Measurements from ENCODE around the gene PDCD7.
"Not testable (repeated sequence)": the region's sequence is repeated elsewhere in the genome, so short reads cannot be mapped to it uniquely, and the experiment has no call there.

PDCD7 gene

DNA sequence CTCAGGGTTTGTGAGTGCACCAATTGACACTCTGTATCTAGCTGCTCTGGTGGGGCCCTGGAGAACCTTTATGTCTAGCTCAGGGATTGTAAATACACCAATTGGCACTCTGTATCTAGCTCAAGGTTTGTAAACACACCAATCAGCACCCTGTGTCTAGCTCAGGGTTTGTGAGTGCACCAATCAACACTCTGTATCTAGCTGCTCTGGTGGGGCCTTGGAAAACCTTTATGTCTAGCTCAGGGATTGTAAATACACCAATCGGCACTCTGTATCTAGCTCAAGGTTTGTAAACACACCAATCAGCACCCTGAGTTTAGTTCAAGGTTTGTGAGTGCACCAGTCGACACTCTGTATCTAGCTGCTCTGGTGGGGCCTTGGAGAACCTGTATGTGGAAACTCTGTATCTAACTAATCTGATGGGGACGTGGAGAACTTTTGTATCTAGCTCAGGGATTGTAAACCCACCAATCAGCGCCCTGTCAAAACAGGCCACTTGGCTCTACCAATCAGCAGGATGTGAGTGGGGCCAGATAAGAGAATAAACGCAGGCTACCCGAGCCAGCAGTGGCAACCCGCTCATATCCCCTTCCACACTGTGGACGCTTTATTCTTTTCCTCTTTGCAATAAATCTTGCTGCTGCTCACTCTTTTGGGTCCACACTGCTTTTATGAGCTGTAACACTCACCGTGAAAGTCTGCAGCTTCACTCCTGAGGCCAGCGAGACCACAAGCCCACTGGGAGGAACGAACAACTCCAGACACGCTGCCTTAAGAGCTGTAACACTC is 57.8 kb downstream of the PDCD7 start:
- DNase-seq (ENCODE audit: low spot score); FAIRE-seq: not testable (repeated sequence)

DNA sequence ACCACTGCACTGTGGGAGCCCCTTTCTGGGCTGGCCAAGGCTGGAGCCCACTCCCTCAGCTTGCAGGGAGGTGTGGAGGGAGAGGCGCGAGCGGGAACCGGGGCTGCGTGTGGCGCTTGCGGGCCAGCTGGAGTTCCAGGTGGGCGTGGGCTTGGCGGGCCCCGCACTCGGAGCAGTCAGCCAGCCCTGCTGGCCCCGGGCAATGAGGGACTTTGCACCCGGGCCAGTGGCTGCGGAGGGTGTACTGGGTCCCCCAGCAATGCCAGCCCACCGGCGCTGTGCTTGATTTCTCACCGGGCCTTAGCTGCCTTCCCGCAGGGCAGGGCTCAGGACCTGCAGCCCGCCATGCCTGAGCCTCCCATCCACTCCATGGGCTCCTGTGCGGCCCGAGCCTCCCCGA is 58.7 kb downstream of the PDCD7 start:
- not testable (repeated sequence) for DNase-seq (ENCODE audit: low spot score); FAIRE-seq

DNA sequence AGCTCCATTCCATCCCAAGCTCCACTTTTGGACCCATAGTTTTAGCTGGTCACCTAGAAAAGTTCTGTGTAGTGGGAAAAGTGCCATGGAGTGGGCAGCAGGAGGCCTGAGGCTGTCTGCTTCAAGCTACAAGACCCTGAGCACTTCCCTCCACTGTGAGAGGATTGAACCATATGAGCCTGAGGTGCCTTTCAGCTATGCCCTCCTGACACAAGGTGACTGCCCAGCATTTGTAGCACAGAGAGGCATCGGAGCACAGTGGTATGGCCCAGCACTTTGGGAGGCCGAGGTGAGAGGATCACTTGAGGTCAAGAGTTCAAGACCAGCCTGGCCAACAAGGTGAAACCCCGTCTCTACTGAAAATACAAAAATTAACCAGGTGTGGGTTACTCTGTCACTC is 61.0 kb downstream of the PDCD7 start:
- no peak for DNase-seq (ENCODE audit: low spot score)
- no peak for FAIRE-seq

DNA sequence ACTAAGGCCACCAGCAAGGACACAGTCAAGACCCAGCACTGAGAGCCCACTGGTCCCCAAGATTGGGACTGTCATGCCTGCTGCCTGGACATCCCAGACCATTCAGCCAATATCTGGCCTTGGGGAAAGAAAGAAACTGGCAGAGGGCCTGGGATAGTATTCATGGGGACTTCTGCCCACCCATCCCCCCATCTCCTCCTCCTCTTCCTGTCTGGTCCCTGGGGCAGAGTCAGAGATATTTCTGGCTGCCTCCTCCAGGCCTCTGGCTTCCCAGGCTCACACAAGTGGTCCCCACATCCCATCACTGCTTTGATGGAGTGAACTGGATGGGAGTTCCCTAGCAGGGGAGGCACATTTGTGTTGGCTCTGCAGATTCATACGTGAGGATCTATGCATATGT is 61.6 kb downstream of the PDCD7 start:
- no peak for FAIRE-seq
- no peak for DNase-seq (ENCODE audit: low spot score)

DNA sequence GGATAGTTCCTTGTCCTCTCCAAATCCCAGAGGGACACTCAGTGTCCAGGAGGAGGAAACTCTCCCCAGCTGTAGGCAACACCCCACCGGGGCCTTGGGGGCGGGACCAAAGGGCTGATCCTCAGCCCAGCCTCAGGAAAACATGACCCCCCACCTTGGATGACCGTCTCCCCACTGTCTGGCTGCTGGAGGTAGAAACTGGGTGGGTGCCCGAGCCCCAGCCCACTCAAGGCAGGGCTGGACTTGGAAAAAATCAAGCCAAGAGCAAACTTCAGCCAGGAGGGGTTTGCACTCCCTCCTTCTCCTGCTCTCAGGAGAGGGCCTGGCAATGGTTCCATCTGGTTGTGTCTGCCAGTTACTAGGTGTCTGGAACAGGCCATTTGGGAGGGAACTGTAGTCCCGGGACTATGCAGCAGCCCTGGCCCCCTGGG is 62.2 kb downstream of the PDCD7 start:
- DNase-seq (ENCODE audit: low spot score) (no peak), FAIRE-seq (no peak)

DNA sequence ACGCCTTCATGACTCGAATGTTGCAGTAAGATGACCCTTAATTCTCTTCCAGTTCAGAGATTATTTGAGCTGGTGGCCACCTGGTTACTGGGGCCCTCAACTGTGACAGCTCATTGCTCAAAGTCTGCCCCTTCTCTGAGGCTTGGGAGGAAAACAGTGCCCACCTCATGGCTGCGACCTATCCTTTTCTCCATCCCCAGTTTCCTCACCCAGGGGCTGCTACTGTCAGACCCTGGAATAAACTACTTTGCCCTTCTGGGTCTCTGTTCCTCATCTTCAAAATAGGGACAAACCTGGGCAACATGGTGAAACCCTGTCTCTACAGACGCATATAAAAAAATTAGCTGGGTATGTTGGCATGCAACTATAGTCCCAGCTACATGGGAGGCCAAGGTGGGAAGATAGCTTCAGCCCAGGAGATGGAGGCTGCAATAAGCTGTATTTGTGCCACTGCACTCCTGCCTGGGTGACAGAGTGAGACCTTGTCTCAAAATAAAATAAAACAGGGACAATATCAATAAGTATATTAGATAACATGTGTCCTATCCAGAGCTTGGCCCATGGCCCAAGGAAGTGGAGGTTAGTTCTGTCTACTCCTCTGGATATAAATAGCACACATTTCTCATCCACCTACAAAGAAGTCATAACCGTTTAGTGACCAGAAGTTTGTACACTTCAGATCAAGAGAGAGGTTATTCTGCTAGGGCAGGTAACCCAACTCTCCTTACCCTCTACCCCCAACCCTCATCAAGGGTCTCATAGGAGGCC is 63.6 kb downstream of the PDCD7 start:
- DNase-seq (ENCODE audit: low spot score) = no peak

DNA sequence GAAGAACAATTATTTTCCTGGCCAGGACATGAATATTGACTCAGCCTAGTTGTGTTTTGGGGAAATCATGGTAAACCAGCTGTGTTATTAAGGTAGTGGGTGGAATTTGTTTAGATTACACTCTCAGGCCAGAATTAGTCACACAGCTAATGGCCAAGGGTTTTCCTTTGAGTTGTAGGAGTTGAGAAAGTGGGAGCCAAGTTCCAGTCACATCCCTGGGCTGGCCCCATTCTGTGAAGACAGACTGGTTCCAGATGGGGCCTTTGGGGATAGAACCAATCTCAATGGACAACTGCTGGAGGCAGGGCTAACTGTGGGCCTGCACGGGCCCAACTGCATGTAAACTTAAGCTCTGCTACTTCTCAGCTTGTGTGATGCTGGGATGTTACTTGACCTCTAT is 64.4 kb downstream of the PDCD7 start:
- FAIRE-seq (no peak), DNase-seq (ENCODE audit: low spot score) (no peak)

More for the DNA sequence above, 63.6 kb downstream of the PDCD7 start:
- FAIRE-seq = no peak

DNA sequence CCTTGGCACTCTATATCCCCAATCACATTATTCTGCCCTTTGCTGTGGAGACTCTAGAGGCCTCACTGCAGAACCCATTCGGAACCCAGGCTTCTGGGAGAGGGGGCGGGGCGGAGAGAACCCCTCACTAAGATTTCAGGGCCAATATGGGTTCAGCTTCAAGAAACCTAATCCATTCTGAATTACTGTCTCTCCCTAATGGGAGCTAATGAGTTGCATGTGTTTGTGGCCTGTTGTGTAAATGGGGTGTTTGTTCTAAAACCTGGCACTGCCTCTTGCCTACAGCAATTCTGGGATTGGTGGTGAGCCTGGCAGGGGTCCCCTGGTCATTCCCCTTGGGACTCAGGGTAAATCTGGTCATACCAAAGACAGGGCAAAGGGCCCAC is 65.2 kb downstream of the PDCD7 start:
- DNase-seq (ENCODE audit: low spot score) = no peak
- no peak for FAIRE-seq

DNA sequence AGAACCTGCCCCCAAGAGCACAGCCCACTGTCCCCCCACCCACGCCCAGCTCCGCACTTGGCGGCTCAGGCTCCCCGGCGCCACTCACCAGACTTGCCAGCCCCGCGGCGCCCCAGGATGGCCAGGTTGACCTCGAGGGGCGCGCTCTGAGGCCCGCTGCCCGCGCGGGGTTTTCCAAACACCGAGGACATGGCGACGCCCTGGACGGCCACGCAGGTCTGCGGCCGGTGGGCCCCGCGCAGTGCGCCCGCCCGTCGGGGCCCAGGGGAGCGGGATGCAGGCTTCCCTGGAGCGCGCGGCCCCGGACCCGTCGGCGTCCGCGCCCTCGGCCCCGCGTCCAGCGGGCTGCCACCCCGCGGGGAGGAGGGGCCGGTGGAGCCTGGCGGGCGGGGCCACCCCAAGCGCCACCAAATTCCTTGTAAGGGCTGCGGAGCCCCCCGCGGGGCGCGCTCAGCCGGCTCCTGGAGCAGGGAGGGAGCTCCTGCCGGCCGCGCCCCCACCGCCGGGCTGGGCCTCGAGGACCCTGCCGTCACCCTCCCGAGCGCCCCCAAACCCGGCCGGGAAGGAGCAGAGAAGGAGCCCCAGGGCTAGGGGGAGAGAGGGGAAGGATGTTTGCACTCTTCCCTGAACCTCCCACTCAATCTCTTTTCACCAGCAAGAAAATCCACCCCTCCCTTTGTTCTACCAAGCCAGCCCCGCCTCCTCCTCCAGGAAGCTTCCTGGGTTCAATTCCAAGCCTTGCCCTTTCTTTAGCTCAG is 65.8 kb downstream of the PDCD7 start, which contains the start of gene RASL12:
Gene RASL12 (minus strand): TSS at position 347 of the 758 bp plus-strand sequence. CDS start 156 bp downstream, at position 191.
- no peak for FAIRE-seq
- DNase-seq (ENCODE audit: low spot score) = no peak

All from urothelium cell line (cell line).